HUES64 (cell line): ENCODE results near the gene FAM83G. TPM values are rescaled to one million over a fixed set of nuclear protein-coding genes. Genes with fewer than 3 reads are reported as not detected.
"Not testable (repeated sequence)": the region's sequence is repeated elsewhere in the genome, so short reads cannot be mapped to it uniquely, and the experiment has no call there.

ENCODE experiments used
- H3K27ac ChIP-seq: 2 replicates; pipeline ENCODE4 v1.7.0; 2013; ENCODE audit warnings: low read depth, low read length, inconsistent platforms
- H3K27me3 ChIP-seq: 2 replicates; pipeline ENCODE4 v1.6.1; 2013; ENCODE audit warnings: mild to moderate bottlenecking, low read length; ENCODE audit not compliant: insufficient read depth
- H3K36me3 ChIP-seq: 2 replicates; pipeline ENCODE4 v1.6.1; 2013; ENCODE audit warnings: mild to moderate bottlenecking, low read length; ENCODE audit not compliant: insufficient read depth
- H3K4me1 ChIP-seq: 2 replicates; pipeline ENCODE4 v1.6.1; 2013; ENCODE audit warnings: mild to moderate bottlenecking, low read length, moderate library complexity; ENCODE audit not compliant: insufficient read depth
- H3K4me3 ChIP-seq: 2 replicates; pipeline ENCODE4 v1.5.1; 2013; ENCODE audit warnings: mild to moderate bottlenecking, low read length, moderate library complexity
- H3K9ac ChIP-seq: 2 replicates; pipeline ENCODE4 v1.6.1; 2013; ENCODE audit warnings: mild to moderate bottlenecking, low read depth, low read length
- H3K9me3 ChIP-seq: 2 replicates; pipeline ENCODE4 v1.6.1; 2013; ENCODE audit warnings: low read depth, low read length; ENCODE audit not compliant: insufficient read depth
- WGBS: fragments of 150-250, 120-280 bp; methylation state at CpG from one replicate; pipeline ENCODE4 v1.1.7; 2013; ENCODE audit warnings: missing lambda C conversion rate; 5-methylcytosine and 5-hydroxymethylcytosine counted together
- polyA plus RNA-seq, 2 experiments: library from polyadenylated mRNA; stranded (reverse); fragments of 50-300 nt; gene quantifications; one replicate each; pipeline ENCODE4 v1.2.3, GENCODE V29; 2013

The FAM83G gene, protein sequence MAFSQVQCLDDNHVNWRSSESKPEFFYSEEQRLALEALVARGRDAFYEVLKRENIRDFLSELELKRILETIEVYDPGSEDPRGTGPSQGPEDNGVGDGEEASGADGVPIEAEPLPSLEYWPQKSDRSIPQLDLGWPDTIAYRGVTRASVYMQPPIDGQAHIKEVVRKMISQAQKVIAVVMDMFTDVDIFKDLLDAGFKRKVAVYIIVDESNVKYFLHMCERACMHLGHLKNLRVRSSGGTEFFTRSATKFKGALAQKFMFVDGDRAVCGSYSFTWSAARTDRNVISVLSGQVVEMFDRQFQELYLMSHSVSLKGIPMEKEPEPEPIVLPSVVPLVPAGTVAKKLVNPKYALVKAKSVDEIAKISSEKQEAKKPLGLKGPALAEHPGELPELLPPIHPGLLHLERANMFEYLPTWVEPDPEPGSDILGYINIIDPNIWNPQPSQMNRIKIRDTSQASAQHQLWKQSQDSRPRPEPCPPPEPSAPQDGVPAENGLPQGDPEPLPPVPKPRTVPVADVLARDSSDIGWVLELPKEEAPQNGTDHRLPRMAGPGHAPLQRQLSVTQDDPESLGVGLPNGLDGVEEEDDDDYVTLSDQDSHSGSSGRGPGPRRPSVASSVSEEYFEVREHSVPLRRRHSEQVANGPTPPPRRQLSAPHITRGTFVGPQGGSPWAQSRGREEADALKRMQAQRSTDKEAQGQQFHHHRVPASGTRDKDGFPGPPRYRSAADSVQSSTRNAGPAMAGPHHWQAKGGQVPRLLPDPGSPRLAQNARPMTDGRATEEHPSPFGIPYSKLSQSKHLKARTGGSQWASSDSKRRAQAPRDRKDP
- polyA plus RNA-seq (2013, experiment 1 of 2), result 14.0 TPM
- 11.6 TPM for polyA plus RNA-seq (2013, experiment 2 of 2)

DNA sequence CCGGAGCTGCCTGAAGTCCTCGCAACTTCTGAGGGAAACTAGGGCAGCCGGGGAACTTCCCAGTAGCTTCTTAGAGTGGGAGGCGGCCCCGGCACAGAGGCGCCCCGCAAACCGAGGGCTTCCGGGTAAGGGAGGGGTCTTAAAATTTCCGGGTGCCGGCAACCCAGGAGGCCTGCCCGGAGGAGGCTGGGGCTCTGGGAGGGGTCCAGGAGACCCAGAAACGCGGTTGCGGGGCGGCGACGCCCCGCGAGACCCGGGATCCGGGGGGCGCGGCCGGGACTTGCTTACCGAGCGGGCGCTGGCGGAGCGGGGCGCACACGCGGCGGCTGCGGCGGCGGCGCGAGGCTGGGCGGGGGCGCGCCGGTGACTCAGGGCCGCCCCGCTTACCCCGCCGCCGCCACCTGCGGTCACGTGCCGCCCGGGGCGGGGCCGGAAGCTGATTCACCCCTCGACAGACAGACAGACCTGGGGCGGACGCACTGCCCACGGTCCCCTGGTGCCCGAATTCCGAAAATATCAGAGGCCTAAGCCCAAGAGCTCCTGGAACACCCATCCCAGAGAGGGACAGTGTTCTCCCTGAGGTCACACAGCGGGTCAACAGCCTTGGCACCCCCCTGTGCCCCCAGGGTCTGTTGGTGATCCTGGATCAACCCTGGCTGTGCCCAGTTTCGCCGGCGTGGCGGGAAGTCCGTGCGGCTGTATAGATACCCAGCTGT, at the start of gene FAM83G:
TSS of gene FAM83G (minus strand) at position 344 of the 716 bp plus-strand sequence. CDS start 723 bp downstream, outside the sequence.
- peak within 1 kb of the TSS; percentile 84 for H3K27ac ChIP-seq

DNA sequence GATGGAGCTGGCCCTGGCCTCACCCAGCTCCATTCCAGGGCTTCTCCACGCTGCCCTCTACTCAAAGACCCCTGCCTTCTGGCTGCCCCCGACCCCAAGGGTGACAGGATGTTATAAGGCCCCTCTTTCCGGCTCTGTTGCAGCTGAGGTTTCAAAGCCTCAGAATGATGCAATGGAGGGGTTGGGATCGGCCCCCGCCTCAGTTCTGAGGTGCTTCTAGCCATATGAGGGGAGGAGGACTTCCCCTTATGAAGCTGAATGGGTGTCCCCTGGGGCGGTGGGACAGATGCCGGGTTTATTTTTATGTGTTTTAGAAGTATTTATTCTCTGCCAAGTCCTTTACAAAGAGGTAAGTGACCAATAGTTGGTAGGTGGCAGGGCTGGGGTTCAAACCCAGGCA, 44.3 kb upstream of the FAM83G start:
- not testable (repeated sequence) for H3K9ac ChIP-seq, H3K27ac ChIP-seq, H3K9me3 ChIP-seq, H3K36me3 ChIP-seq, H3K4me3 ChIP-seq, H3K4me1 ChIP-seq, H3K27me3 ChIP-seq
- no CpG with 5 or more reads among the region's 7 CpGs for WGBS

More for the DNA sequence above, at the start of gene FAM83G:
- Histone ChIP-seq H3K4me3 (peak within 1 kb of the TSS; percentile 89), H3K27me3 (no peaks in the 10 kb centered on the region), H3K9me3 (0 out of 2 replicates have a peak, but pooled peaks cover 6% of the 10 kb centered on the region), H3K36me3 (peaks cover 30% of the 10 kb centered on the region), H3K4me1 (peaks cover 9% of the 10 kb centered on the region), H3K9ac (peak within 1 kb of the TSS; percentile 88)
- WGBS, result 4% methylated on average over 67 of the region's 67 CpGs

DNA sequence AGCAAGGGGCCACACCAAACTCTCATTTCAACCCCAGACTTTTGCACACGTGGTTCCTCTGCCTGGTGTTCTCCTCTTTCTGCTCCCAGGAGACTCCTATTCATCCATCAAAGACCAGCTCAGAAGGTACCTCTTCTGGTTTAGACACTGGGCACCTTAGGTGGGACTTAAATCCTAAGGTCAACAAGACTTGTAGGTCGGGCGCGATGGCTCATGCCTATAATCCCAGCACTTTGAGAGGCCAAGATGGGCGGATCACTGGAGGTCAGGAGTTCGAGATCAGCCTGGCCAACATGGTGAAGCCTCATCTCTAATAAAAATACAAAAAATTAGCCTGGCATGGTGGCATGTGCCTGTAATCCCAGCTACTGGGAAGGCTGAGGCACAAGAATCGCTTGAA, 42.9 kb upstream of the FAM83G start:
- WGBS, result 98% methylated on average over 3 of the region's 7 CpGs
- H3K27ac ChIP-seq, H3K9ac ChIP-seq, H3K9me3 ChIP-seq, H3K4me1 ChIP-seq, H3K36me3 ChIP-seq, H3K4me3 ChIP-seq, H3K27me3 ChIP-seq: not testable (repeated sequence)

DNA sequence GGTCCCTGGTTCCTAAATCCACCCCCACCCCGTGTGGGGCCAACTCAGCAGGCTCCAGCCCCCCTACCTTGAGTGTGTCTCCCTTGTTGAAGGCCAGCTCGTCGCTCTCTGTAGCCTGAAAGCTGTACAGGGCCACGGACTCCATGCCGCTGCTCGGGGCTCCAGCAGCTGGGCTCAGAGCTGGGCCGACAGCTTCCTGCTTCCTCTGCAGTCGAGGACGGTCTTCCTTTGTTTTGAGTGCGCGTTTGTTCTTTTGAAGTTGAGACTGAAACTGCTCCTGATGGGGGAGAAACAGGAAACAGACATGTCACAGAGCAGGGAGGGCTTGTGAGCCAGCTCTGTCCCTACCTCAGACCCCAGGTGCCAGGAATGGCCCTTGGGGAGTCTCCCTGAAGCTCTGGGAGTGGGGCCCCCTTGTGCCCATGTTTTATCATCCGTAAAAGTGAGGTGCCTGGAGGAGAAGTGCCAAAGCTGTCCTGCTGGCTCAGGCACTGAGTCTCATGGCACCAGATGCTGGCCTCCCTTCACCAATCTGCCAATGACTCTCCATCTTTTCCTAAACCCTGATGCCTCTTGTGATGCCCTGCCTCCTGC, 42.3 kb upstream of the FAM83G start, which contains the start of gene GRAP:
TSS of gene GRAP (minus strand) at position 176 of the 594 bp plus-strand sequence. CDS start at position 145, 31 bp downstream.
- not testable (repeated sequence) for H3K36me3 ChIP-seq, H3K9me3 ChIP-seq, H3K4me3 ChIP-seq, H3K27ac ChIP-seq, H3K9ac ChIP-seq, H3K4me1 ChIP-seq, H3K27me3 ChIP-seq
- WGBS, result no CpG with 5 or more reads among the region's 12 CpGs

DNA sequence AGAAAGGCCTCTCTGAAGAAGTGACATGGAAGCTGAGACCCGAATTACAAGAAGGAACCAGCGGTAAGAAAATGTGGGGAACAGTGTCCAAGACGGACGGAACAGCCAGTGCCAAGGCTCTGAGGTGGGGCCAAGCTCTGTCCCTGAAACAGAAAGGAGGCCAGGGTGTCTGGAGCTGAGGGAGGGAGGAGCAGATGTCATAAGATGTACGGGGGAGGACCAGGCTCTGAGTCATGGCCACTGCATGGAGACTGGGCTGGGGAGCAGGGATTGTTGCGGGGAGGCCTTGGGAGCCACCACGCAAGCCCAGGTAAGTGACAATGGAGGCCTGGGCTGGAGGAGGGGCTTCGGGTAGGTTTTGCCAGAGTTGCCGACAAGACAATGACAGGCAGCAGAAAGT, 40.1 kb upstream of the FAM83G start:
- not testable (repeated sequence) for H3K27ac ChIP-seq, H3K4me3 ChIP-seq, H3K27me3 ChIP-seq, H3K9ac ChIP-seq, H3K4me1 ChIP-seq, H3K36me3 ChIP-seq, H3K9me3 ChIP-seq
- WGBS, result no CpG with 5 or more reads among the region's 9 CpGs

DNA sequence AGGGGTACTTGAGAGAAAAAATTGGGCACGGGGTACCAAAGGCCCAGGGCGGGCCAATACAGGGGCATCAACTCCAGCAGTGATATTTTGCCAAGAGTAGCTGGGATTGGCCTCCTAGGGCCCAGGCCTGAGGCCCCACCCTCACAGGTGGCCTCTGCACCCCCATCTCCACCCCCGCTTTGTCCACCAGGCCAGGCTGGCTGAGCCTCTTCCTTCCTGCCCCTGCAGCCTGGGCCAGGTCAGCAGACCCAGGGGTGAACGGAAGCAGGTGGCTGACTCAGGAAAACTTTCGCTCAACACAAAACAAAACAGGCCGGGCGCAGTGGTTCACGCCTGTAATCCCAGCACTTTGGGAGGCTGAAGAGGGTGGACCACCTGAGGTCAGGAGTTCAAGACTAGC, 38.5 kb upstream of the FAM83G start:
- WGBS, result no CpG with 5 or more reads among the region's 8 CpGs
- not testable (repeated sequence) for H3K4me1 ChIP-seq, H3K4me3 ChIP-seq, H3K27me3 ChIP-seq, H3K36me3 ChIP-seq, H3K27ac ChIP-seq, H3K9ac ChIP-seq, H3K9me3 ChIP-seq

DNA sequence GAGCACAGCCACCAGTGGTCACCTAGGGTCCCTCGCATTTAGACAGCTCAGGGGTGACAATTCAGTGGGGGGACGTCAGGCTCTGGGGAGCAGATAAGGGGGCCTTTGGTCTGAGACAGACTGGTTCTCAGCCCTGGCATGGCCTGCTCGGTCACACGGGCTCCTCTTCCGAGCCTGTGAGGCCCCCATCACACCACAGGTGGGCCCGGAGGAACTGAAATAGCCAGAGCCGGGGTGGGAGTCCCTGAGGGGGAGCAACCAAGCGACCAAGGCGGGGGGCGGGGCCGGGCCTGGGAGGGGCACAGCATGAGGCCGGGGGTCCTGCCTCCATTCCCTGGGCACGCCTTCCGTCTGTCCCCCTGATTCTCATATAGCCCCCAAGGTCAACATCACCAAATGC, 37.8 kb upstream of the FAM83G start:
- not testable (repeated sequence) for H3K27ac ChIP-seq, H3K36me3 ChIP-seq, H3K4me1 ChIP-seq, H3K9me3 ChIP-seq, H3K9ac ChIP-seq, H3K4me3 ChIP-seq, H3K27me3 ChIP-seq
- no CpG with 5 or more reads among the region's 14 CpGs for WGBS

DNA sequence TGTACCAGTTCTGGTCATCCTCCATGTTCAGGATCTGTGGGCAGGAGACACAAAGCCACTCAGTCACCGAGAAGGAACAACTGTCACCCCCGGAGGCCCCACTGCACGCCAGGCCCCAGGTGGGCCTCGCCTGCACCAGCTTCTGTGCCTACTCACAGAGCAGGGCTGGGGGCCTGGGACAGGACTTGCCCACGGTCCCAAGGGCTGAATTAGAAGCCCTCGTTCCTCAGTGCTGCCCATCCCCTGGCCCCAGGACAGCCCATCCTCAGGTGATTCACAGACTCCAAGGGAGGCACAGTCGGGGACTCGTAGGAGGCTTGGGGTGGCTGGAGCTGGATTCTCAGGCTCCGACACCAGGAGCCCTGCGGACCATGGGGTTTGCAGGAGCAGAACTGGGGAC, 37.3 kb upstream of the FAM83G start:
- WGBS, result 64% methylated on average over 2 of the region's 10 CpGs
- H3K4me3 ChIP-seq, H3K27me3 ChIP-seq, H3K9me3 ChIP-seq, H3K27ac ChIP-seq, H3K9ac ChIP-seq, H3K36me3 ChIP-seq, H3K4me1 ChIP-seq: not testable (repeated sequence)

DNA sequence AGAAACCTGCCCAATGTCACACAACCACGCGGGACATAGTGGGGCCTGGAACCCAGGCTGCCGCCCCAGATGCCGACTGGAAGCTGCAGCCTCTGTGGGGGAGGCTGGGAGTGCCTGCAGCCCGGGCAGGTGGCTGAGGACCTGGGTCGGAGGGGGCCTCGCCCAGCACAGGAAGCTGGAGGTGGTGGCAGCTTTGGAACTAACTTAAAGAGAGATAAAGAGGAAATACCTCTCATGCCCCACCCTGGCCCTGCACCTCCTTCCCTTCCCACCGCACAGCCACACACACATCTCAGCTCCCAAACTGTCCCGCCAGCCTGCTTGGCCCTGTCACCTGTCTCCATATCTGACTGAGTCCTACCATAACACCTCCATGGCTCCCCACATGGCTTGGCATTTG, 35.8 kb upstream of the FAM83G start:
- not testable (repeated sequence) for H3K27me3 ChIP-seq, H3K4me3 ChIP-seq, H3K27ac ChIP-seq, H3K4me1 ChIP-seq, H3K9ac ChIP-seq, H3K9me3 ChIP-seq, H3K36me3 ChIP-seq
- WGBS, result no CpG with 5 or more reads among the region's 9 CpGs

DNA sequence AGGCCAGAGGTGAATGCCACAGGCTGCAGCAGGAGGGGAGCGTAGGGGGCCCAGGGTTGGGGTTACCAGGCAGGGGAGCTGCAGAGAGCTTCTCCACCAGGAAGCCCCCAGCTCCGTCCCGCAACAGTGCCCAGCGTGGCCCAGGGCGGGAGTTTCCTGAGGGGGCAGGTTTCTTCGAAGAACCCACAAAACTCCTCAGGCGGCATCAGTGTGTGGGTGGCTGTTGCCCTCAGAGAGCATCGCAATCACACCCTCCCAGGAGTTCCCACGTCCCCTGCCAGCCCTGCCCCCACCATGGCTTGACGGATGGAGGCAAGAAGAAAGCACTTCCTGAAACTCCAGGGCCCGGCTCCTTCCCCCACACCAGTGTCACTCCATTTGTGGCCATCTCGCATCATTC, 34.2 kb upstream of the FAM83G start:
- not testable (repeated sequence) for H3K9me3 ChIP-seq, H3K27me3 ChIP-seq, H3K9ac ChIP-seq, H3K36me3 ChIP-seq, H3K4me3 ChIP-seq, H3K27ac ChIP-seq, H3K4me1 ChIP-seq
- no CpG with 5 or more reads among the region's 12 CpGs for WGBS

DNA sequence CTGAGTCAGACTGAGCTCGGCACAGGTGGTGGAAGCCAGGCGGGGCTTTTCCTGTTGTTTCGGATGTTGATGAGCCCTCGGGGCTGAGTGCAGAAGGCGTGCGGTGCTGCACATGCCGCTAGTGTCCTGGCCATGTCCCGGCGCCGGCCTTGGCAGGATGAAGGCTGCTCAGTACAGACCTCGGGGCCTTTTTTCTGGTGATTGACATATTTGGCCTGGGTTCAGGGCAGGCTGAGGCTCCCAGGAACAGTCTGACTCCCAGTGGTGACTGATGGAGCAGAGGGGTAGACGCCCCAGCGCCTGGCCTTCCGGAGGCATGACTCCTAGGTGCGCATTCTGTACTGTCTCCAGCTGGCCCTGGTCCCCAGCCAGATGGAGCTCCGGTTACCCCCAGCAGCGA, 33.4 kb upstream of the FAM83G start:
- H3K9me3 ChIP-seq, H3K4me3 ChIP-seq, H3K27ac ChIP-seq, H3K9ac ChIP-seq, H3K4me1 ChIP-seq, H3K36me3 ChIP-seq, H3K27me3 ChIP-seq: not testable (repeated sequence)
- no CpG with 5 or more reads among the region's 17 CpGs for WGBS
